ENCODE data around the gene NREP.

DNA sequence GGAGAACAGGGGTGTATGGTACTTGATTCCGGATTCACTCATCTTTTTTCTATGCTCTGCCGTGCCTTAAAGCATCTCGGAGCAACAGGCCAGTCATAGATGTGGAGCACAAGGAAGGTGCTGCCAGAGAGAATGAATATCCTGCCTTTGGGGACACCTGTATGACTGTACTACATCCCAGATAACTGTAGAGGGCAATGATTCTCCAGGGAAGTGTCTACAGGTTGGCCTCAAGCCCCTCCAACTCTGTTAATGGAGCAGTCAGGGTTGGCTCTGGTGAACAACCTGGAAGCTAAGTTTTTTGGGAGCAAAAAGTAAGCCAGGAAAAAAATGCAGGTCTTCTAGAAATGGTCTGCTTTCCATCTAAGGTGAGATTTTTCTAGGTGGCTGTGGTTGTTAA lies 71.0 kb downstream of the NREP start:
- TF ChIP-seq, protein P1, sequence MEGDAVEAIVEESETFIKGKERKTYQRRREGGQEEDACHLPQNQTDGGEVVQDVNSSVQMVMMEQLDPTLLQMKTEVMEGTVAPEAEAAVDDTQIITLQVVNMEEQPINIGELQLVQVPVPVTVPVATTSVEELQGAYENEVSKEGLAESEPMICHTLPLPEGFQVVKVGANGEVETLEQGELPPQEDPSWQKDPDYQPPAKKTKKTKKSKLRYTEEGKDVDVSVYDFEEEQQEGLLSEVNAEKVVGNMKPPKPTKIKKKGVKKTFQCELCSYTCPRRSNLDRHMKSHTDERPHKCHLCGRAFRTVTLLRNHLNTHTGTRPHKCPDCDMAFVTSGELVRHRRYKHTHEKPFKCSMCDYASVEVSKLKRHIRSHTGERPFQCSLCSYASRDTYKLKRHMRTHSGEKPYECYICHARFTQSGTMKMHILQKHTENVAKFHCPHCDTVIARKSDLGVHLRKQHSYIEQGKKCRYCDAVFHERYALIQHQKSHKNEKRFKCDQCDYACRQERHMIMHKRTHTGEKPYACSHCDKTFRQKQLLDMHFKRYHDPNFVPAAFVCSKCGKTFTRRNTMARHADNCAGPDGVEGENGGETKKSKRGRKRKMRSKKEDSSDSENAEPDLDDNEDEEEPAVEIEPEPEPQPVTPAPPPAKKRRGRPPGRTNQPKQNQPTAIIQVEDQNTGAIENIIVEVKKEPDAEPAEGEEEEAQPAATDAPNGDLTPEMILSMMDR (IDR thresholded peaks at IDR 0.05; ENCODE audit: poor library complexity) = peak; percentile 17
- no peak for TF ChIP-seq EZH2phosphoT487 (IDR thresholded peaks at IDR 0.05; ENCODE audit: low read depth, severe bottlenecking, unreplicated experiment)
- no peak for TF ChIP-seq EZH2 (IDR thresholded peaks at IDR 0.05; ENCODE audit: borderline replicate concordance)
